ENCODE results near the gene TSNAX. TPM values are rescaled to one million over a fixed set of nuclear protein-coding genes. Genes with fewer than 3 reads are reported as not detected.

The TSNAX gene
- total RNA-seq, 2 experiments from 2014 or later = 25.7 to 28.2 TPM

GRCh38 chr1:231523816-231524215 is 4.7 kb upstream of the TSNAX start:
- Mint-ChIP-seq H3K36me3 (ENCODE audit: low read depth) (peaks cover 13% of the 10 kb centered on the region), H3K4me1 (ENCODE audit: low read depth) (peaks cover 20% of the 10 kb centered on the region), H3K4me3 (no peak overlapping the region), H3K27ac (no peak overlapping the region), H3K9me3 (no peaks in the 10 kb centered on the region), H3K27me3 (ENCODE audit: low read depth) (no peaks in the 10 kb centered on the region)
- CTCF ChIA-PET = no interaction called here
- intact Hi-C loops (cut with micrococcal nuclease) = loop anchor here (10.0 kb wide), 1 partner anchor 549 kb away; the partner anchor contains the start of genes ARV1 and TTC13
- DNase-seq = no peak

- Mint-ChIP-seq H3K36me3 (ENCODE audit: low read depth) (peaks cover 24% of the 10 kb centered on the region), H3K27ac (peak overlapping the region; percentile 97)
- intact Hi-C loops (cut with micrococcal nuclease) = loop anchor here (5.0 to 10.0 kb wide), 3 partner anchors 101 to 552 kb away; partner anchors contain the start of genes ARV1, DISC1 and TTC13
These were observed 1.9 kb upstream of the TSNAX start for GRCh38 chr1:231526536-231526935.

GRCh38 chr1:231527586-231528171 is 790 bp upstream of the TSNAX start:
- H3K4me1 Mint-ChIP-seq (ENCODE audit: low read depth) = peaks cover 44% of the 10 kb centered on the region
- intact Hi-C loops (cut with micrococcal nuclease) = loop anchor here (1.0 to 10.0 kb wide), 10 partner anchors 34 to 553 kb away; partner anchors contain the start of genes ARV1, DISC1, EGLN1 and GNPAT
- H3K4me3 Mint-ChIP-seq = peak overlapping the region; percentile 96
- no peaks in the 10 kb centered on the region for H3K9me3 Mint-ChIP-seq
- CTCF ChIA-PET = interaction anchor here (0.6 kb wide), 1 partner anchor 59 kb away, joined by 3 read pairs; no protein-coding TSS in a partner anchor
- peak overlapping the region; percentile 97 for H3K27ac Mint-ChIP-seq
- H3K27me3 Mint-ChIP-seq (ENCODE audit: low read depth) = no peaks in the 10 kb centered on the region
- H3K36me3 Mint-ChIP-seq (ENCODE audit: low read depth) = peaks cover 25% of the 10 kb centered on the region
- peak; percentile 14 for DNase-seq

More at GRCh38 chr1:231526536-231526935, 1.9 kb upstream of the TSNAX start:
- Mint-ChIP-seq H3K9me3 (no peaks in the 10 kb centered on the region), H3K27me3 (ENCODE audit: low read depth) (no peaks in the 10 kb centered on the region), H3K4me3 (peak overlapping the region; percentile 96), H3K4me1 (ENCODE audit: low read depth) (peaks cover 38% of the 10 kb centered on the region)
- CTCF ChIA-PET = no interaction called here
- peak; percentile 61 for DNase-seq

GRCh38 chr1:231533240-231533639 is 4.8 kb downstream of the TSNAX start:
- intact Hi-C loops (cut with micrococcal nuclease) = no loop called here
- CTCF ChIA-PET = interaction anchor here (0.6 to 2.0 kb wide), 2 partner anchors 112 to 198 kb away, joined by 3 to 6 read pairs; no protein-coding TSS in a partner anchor
- Mint-ChIP-seq H3K36me3 (ENCODE audit: low read depth) (peaks cover 24% of the 10 kb centered on the region), H3K27me3 (ENCODE audit: low read depth) (no peaks in the 10 kb centered on the region), H3K9me3 (no peaks in the 10 kb centered on the region), H3K4me3 (no peak overlapping the region), H3K27ac (no peak overlapping the region), H3K4me1 (ENCODE audit: low read depth) (peaks cover 41% of the 10 kb centered on the region)
- no peak for DNase-seq

GRCh38 chr1:231534703-231535159 is 6.3 kb downstream of the TSNAX start:
- H3K4me3 Mint-ChIP-seq = no peak overlapping the region
- H3K4me1 Mint-ChIP-seq (ENCODE audit: low read depth) = peaks cover 32% of the 10 kb centered on the region
- intact Hi-C loops (cut with micrococcal nuclease) = no loop called here
- DNase-seq = no peak
- H3K27ac Mint-ChIP-seq = no peak overlapping the region
- CTCF ChIA-PET = interaction anchor here (0.6 to 0.8 kb wide), 2 partner anchors 175 to 205 kb away, joined by 3 to 5 read pairs; no protein-coding TSS in a partner anchor
- H3K36me3 Mint-ChIP-seq (ENCODE audit: low read depth) = peaks cover 20% of the 10 kb centered on the region
- H3K9me3 Mint-ChIP-seq = no peaks in the 10 kb centered on the region
- H3K27me3 Mint-ChIP-seq (ENCODE audit: low read depth) = no peaks in the 10 kb centered on the region

GRCh38 chr1:231536099-231536498 is 7.6 kb downstream of the TSNAX start:
- Mint-ChIP-seq H3K27me3 (ENCODE audit: low read depth) (no peaks in the 10 kb centered on the region), H3K4me1 (ENCODE audit: low read depth) (peaks cover 26% of the 10 kb centered on the region)

GRCh38 chr1:231540847-231541246 is 12.4 kb downstream of the TSNAX start:
- peaks cover 36% of the 10 kb centered on the region for H3K36me3 Mint-ChIP-seq (ENCODE audit: low read depth)
- intact Hi-C loops (cut with micrococcal nuclease) = no loop called here
- H3K27me3 Mint-ChIP-seq (ENCODE audit: low read depth) = no peaks in the 10 kb centered on the region
- H3K4me1 Mint-ChIP-seq (ENCODE audit: low read depth) = peaks cover 6% of the 10 kb centered on the region
- H3K9me3 Mint-ChIP-seq = peaks cover 4% of the 10 kb centered on the region
- CTCF ChIA-PET = interaction anchor here (0.7 kb wide), 1 partner anchor 25 kb away, joined by 3 read pairs; no protein-coding TSS in a partner anchor
- H3K27ac Mint-ChIP-seq = no peak overlapping the region
- no peak for DNase-seq
- H3K4me3 Mint-ChIP-seq = no peak overlapping the region

More at GRCh38 chr1:231536099-231536498, 7.6 kb downstream of the TSNAX start:
- Mint-ChIP-seq H3K9me3 (peaks cover 2% of the 10 kb centered on the region), H3K4me3 (no peak overlapping the region), H3K27ac (no peak overlapping the region), H3K36me3 (ENCODE audit: low read depth) (peaks cover 27% of the 10 kb centered on the region)
- no peak for DNase-seq
- CTCF ChIA-PET = interaction anchor here (0.7 to 0.9 kb wide), 2 partner anchors 67 to 886 kb away, joined by 3 to 4 read pairs; no protein-coding TSS in a partner anchor
- intact Hi-C loops (cut with micrococcal nuclease) = no loop called here

GRCh38 chr1:231541842-231542241 is 13.4 kb downstream of the TSNAX start:
- Mint-ChIP-seq H3K27ac (peak overlapping the region; percentile 19), H3K27me3 (ENCODE audit: low read depth) (no peaks in the 10 kb centered on the region), H3K4me3 (no peak overlapping the region), H3K36me3 (ENCODE audit: low read depth) (peaks cover 40% of the 10 kb centered on the region), H3K9me3 (peaks cover 4% of the 10 kb centered on the region), H3K4me1 (ENCODE audit: low read depth) (peaks cover 6% of the 10 kb centered on the region)
- intact Hi-C loops (cut with micrococcal nuclease) = no loop called here
- no peak for DNase-seq
- CTCF ChIA-PET = no interaction called here

GRCh38 chr1:231544943-231545592 is 16.6 kb downstream of the TSNAX start:
- Mint-ChIP-seq H3K27me3 (ENCODE audit: low read depth) (no peaks in the 10 kb centered on the region), H3K4me3 (no peak overlapping the region), H3K9me3 (peaks cover 4% of the 10 kb centered on the region), H3K4me1 (ENCODE audit: low read depth) (peaks cover 11% of the 10 kb centered on the region), H3K36me3 (ENCODE audit: low read depth) (peaks cover 35% of the 10 kb centered on the region), H3K27ac (no peak overlapping the region)
- CTCF ChIA-PET = no interaction called here
- DNase-seq = no peak
- intact Hi-C loops (cut with micrococcal nuclease) = no loop called here

GRCh38 chr1:231546693-231547092 is 18.2 kb downstream of the TSNAX start:
- no peaks in the 10 kb centered on the region for H3K27me3 Mint-ChIP-seq (ENCODE audit: low read depth)
- peaks cover 21% of the 10 kb centered on the region for H3K36me3 Mint-ChIP-seq (ENCODE audit: low read depth)
- intact Hi-C loops (cut with micrococcal nuclease) = no loop called here
- H3K4me3 Mint-ChIP-seq = no peak overlapping the region
- no peak for DNase-seq
- CTCF ChIA-PET = interaction anchor here (1.3 kb wide), 1 partner anchor 12 kb away, joined by 4 read pairs; no protein-coding TSS in a partner anchor
- H3K4me1 Mint-ChIP-seq (ENCODE audit: low read depth) = peaks cover 10% of the 10 kb centered on the region
- no peaks in the 10 kb centered on the region for H3K9me3 Mint-ChIP-seq
- H3K27ac Mint-ChIP-seq = no peak overlapping the region

- CTCF ChIA-PET = interaction anchor here (0.6 to 0.7 kb wide), 2 partner anchors 10 to 214 kb away, joined by 3 to 4 read pairs; no protein-coding TSS in a partner anchor
- Mint-ChIP-seq H3K4me1 (ENCODE audit: low read depth) (peaks cover 18% of the 10 kb centered on the region), H3K9me3 (no peaks in the 10 kb centered on the region), H3K27ac (no peak overlapping the region), H3K4me3 (no peak overlapping the region), H3K36me3 (ENCODE audit: low read depth) (peaks cover 17% of the 10 kb centered on the region), H3K27me3 (ENCODE audit: low read depth) (no peaks in the 10 kb centered on the region)
- no peak for DNase-seq
- intact Hi-C loops (cut with micrococcal nuclease) = no loop called here
These were observed 21.4 kb downstream of the TSNAX start for GRCh38 chr1:231549733-231550447.

GRCh38 chr1:231550448-231550781 is 21.9 kb downstream of the TSNAX start:
- DNase-seq = peak; percentile 33
- Mint-ChIP-seq H3K36me3 (ENCODE audit: low read depth) (peaks cover 20% of the 10 kb centered on the region), H3K4me1 (ENCODE audit: low read depth) (peaks cover 22% of the 10 kb centered on the region), H3K9me3 (no peaks in the 10 kb centered on the region), H3K27me3 (ENCODE audit: low read depth) (no peaks in the 10 kb centered on the region), H3K4me3 (no peak overlapping the region), H3K27ac (no peak overlapping the region)
- CTCF ChIA-PET = interaction anchor here (0.6 to 1.2 kb wide), 3 partner anchors 187 to 214 kb away, joined by 3 to 4 read pairs (median 4); no protein-coding TSS in a partner anchor
- intact Hi-C loops (cut with micrococcal nuclease) = no loop called here
